Measurements from ENCODE around the gene TOX3. TPM values are rescaled to one million over a fixed set of nuclear protein-coding genes. Genes with fewer than 3 reads are reported as not detected.

Gene TOX3
- total and polyA plus RNA-seq, 2 of the 13 experiments (the other 11 are each of a cell fraction or from before 2014, with no cell fraction given): 14.5 to 98.6 TPM

DNA sequence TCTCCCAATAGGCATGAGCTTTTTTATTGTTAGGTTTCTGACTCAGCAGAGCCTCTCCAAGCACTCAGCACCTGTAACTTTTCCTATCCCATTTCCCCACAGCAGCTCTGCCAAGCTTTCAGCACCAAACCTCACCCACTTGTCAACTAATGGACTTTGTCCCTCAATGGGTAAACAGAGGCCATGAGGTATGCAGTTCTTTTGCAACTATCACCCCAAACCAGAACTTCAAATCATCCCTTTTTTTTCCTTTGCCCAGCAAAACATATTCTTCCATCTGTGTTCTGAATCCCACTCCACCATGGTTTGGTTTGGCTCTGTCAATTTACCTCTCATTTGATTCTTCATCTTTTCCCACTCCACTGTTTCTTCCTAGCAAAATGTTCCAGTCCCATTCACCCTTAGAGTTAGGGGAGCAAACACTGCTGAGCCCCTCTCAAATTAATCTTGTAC is 58.1 kb downstream of the TOX3 start (continued):
- TF ChIP-seq CBFB (CRISPR knock-in tag; IDR thresholded peaks at IDR 0.05): peak; percentile 73
- peak; percentile 82 for TF ChIP-seq THAP11 (CRISPR knock-in tag; IDR thresholded peaks at IDR 0.05)
- TF ChIP-seq CC2D1A (CRISPR knock-in tag; IDR thresholded peaks at IDR 0.05): no peak
- peak; percentile 84; the same call in 1 of the 2 replicates for TF ChIP-seq HDAC1 (CRISPR knock-in tag; IDR thresholded peaks at IDR 0.05)
- TF ChIP-seq, protein P1, sequence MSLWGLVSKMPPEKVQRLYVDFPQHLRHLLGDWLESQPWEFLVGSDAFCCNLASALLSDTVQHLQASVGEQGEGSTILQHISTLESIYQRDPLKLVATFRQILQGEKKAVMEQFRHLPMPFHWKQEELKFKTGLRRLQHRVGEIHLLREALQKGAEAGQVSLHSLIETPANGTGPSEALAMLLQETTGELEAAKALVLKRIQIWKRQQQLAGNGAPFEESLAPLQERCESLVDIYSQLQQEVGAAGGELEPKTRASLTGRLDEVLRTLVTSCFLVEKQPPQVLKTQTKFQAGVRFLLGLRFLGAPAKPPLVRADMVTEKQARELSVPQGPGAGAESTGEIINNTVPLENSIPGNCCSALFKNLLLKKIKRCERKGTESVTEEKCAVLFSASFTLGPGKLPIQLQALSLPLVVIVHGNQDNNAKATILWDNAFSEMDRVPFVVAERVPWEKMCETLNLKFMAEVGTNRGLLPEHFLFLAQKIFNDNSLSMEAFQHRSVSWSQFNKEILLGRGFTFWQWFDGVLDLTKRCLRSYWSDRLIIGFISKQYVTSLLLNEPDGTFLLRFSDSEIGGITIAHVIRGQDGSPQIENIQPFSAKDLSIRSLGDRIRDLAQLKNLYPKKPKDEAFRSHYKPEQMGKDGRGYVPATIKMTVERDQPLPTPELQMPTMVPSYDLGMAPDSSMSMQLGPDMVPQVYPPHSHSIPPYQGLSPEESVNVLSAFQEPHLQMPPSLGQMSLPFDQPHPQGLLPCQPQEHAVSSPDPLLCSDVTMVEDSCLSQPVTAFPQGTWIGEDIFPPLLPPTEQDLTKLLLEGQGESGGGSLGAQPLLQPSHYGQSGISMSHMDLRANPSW (CRISPR knock-in tag; IDR thresholded peaks at IDR 0.05; ENCODE audit: borderline replicate concordance): peak; percentile 59; the same call in 1 of the 2 replicates
- TF ChIP-seq TGIF2 (CRISPR knock-in tag; IDR thresholded peaks at IDR 0.05): peak; percentile 97
- no peak for TF ChIP-seq ZSCAN31 (CRISPR knock-in tag; IDR thresholded peaks at IDR 0.05; ENCODE audit: low read depth)
- TF ChIP-seq, protein P2, sequence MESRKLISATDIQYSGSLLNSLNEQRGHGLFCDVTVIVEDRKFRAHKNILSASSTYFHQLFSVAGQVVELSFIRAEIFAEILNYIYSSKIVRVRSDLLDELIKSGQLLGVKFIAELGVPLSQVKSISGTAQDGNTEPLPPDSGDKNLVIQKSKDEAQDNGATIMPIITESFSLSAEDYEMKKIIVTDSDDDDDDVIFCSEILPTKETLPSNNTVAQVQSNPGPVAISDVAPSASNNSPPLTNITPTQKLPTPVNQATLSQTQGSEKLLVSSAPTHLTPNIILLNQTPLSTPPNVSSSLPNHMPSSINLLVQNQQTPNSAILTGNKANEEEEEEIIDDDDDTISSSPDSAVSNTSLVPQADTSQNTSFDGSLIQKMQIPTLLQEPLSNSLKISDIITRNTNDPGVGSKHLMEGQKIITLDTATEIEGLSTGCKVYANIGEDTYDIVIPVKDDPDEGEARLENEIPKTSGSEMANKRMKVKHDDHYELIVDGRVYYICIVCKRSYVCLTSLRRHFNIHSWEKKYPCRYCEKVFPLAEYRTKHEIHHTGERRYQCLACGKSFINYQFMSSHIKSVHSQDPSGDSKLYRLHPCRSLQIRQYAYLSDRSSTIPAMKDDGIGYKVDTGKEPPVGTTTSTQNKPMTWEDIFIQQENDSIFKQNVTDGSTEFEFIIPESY (CRISPR knock-in tag; IDR thresholded peaks at IDR 0.05): peak; percentile 65; the same call in 1 of the 2 replicates
- no peak for TF ChIP-seq ZFP36L2 (CRISPR knock-in tag; IDR thresholded peaks at IDR 0.05)
- peak; percentile 31 to 32; a peak in 1 of 4 replicates for TF ChIP-seq NR2F1 (CRISPR knock-in tag; IDR thresholded peaks at IDR 0.05)
- no peak for TF ChIP-seq HES4 (CRISPR knock-in tag; IDR thresholded peaks at IDR 0.05; ENCODE audit: borderline replicate concordance)
- no peak for TF ChIP-seq ZNF20 (CRISPR knock-in tag; IDR thresholded peaks at IDR 0.05)
- TF ChIP-seq ZNF616 (CRISPR knock-in tag; IDR thresholded peaks at IDR 0.05; ENCODE audit: low read depth): no peak
- TF ChIP-seq ZSCAN22 (CRISPR knock-in tag; IDR thresholded peaks at IDR 0.05): no peak
- TF ChIP-seq ZNF30 (CRISPR knock-in tag; IDR thresholded peaks at IDR 0.05): no peak
- no peak for TF ChIP-seq ZIK1 (CRISPR knock-in tag; IDR thresholded peaks at IDR 0.05; ENCODE audit: borderline replicate concordance, low read depth)
- TF ChIP-seq TP53 (CRISPR knock-in tag; conservative IDR thresholded peaks at IDR 0.05): no peak
- no peak for TF ChIP-seq ARNT (IDR thresholded peaks at IDR 0.05)
- peak; percentile 87 for TF ChIP-seq ELF3 (CRISPR knock-in tag; IDR thresholded peaks at IDR 0.05)
- peak; percentile 66; the same call in 1 of the 2 replicates for TF ChIP-seq ZNF431 (CRISPR knock-in tag; IDR thresholded peaks at IDR 0.05; ENCODE audit: borderline replicate concordance, low read depth)
- no peak for TF ChIP-seq ZNF496 (CRISPR knock-in tag; IDR thresholded peaks at IDR 0.05; ENCODE audit: insufficient replicate concordance)
- no peak for TF ChIP-seq ZNF562 (CRISPR knock-in tag; IDR thresholded peaks at IDR 0.05; ENCODE audit: borderline replicate concordance)
- no peak for TF ChIP-seq SCMH1 (CRISPR knock-in tag; IDR thresholded peaks at IDR 0.05; ENCODE audit: borderline replicate concordance)
- TF ChIP-seq NR2C2 (CRISPR knock-in tag; IDR thresholded peaks at IDR 0.05; ENCODE audit: borderline replicate concordance): peak; percentile 30; the same call in 1 of the 2 replicates
- TF ChIP-seq HNRNPLL (IDR thresholded peaks at IDR 0.05; ENCODE audit: low read depth, low read length, poor library complexity, severe bottlenecking): no peak
